HepG2 (cell line): ENCODE data around the gene POU2AF3. TPM values are rescaled to one million over a fixed set of nuclear protein-coding genes. Genes with fewer than 3 reads are reported as not detected.

Experiments
- CREB1 ChIP-seq, 2 experiments: fragments of 450-650 bp in 1 of 2; IDR thresholded peaks; 2 replicates each; pipeline ENCODE4 v1.6.1; 2016 to 2017; ENCODE audit warnings: control low read depth in 1 of 2, mild to moderate bottlenecking in 1 of 2, missing compliant biosample characterization in 1 of 2, missing genetic modification characterization in 1 of 2
- GATAD2A ChIP-seq: IDR thresholded peaks from 2 replicates; pipeline ENCODE4 v1.6.1; 2016
- NONO ChIP-seq, 2 experiments: fragments of 450-650 bp in 1 of 2; sonication (generic) in 1 of 2; formaldehyde crosslinking in 1 of 2; IDR thresholded peaks in 1 of 2; conservative IDR thresholded peaks in 1 of 2; 2 replicates each; pipeline versions ENCODE4 v1.6.1 to v1.8.0; 2017 to 2022; ENCODE audit warnings: mild to moderate bottlenecking in 1 of 2, missing genetic modification reagents in 1 of 2, moderate library complexity in 1 of 2
- RCOR2 ChIP-seq: IDR thresholded peaks from 2 replicates; pipeline ENCODE4 v1.6.1; 2016; ENCODE audit warnings: missing biosample characterization, missing genetic modification reagents
- SNAPC2 ChIP-seq: sonication (generic); formaldehyde crosslinking; IDR thresholded peaks from 2 replicates; pipeline ENCODE4 v1.8.1; 2022; ENCODE audit warnings: mild to moderate bottlenecking, missing genetic modification reagents
- TMF1 ChIP-seq: sonication (generic); formaldehyde crosslinking; IDR thresholded peaks from 2 replicates; pipeline ENCODE4 v1.8.1; 2022; ENCODE audit warnings: low read depth, missing genetic modification reagents
- ZBTB38 ChIP-seq: sonication (generic); formaldehyde crosslinking; IDR thresholded peaks from 2 replicates; pipeline ENCODE4 v1.5.1; 2020; ENCODE audit warnings: mild to moderate bottlenecking, missing genetic modification reagents
- ZMYM3 ChIP-seq: sonication (generic); formaldehyde crosslinking; IDR thresholded peaks from 2 replicates; pipeline ENCODE4 v1.5.1; 2020; ENCODE audit warnings: mild to moderate bottlenecking, missing genetic modification reagents
- ZNF20 ChIP-seq: sonication (generic); formaldehyde crosslinking; IDR thresholded peaks from 2 replicates; pipeline ENCODE4 v1.4.0; 2020; ENCODE audit warnings: mild to moderate bottlenecking, moderate library complexity, missing genetic modification reagents
- ZNF670 ChIP-seq: sonication (generic); formaldehyde crosslinking; IDR thresholded peaks from 2 replicates; pipeline ENCODE4 v1.8.0; 2022; ENCODE audit warnings: mild to moderate bottlenecking, missing genetic modification reagents, borderline replicate concordance
- ZNF687 ChIP-seq: sonication (generic); formaldehyde crosslinking; IDR thresholded peaks from 2 replicates; pipeline ENCODE4 v1.5.1; 2020; ENCODE audit warnings: mild to moderate bottlenecking, missing genetic modification reagents, moderate library complexity
- ZSCAN9 ChIP-seq: IDR thresholded peaks from 2 replicates; pipeline ENCODE4 v1.6.1; 2016; ENCODE audit warnings: borderline replicate concordance
- polyA plus RNA-seq, 8 experiments: library from polyadenylated mRNA; depleted of rRNA in 3 of 8; stranded (reverse) in 7 of 8; unstranded in 1 of 8; fragments of >200 nt; fragmentation: Illumina TruSeq in 4 of 8; extraction: Trizol in 4 of 8; gene quantifications; 2 replicates each; pipeline versions ENCODE4 v1.2.1 to v1.2.3, GENCODE V29; 2011 to 2016; ENCODE audit warnings: low read depth in 4 of 8, missing spikeins in 1 of 8, mixed read lengths in 1 of 8; ENCODE audit not compliant: insufficient read depth in 1 of 8
- total RNA-seq, 5 experiments: library from RNA; depleted of rRNA; stranded (reverse); fragments of >200 nt; fragmentation: Illumina TruSeq; extraction: Trizol; gene quantifications; 2 replicates each; pipeline ENCODE4 v1.2.3, GENCODE V29; 2016; ENCODE audit warnings: low read depth in 1 of 5
- TF ChIP-seq, protein P1 (sequence below): sonication (generic); formaldehyde crosslinking; IDR thresholded peaks from 2 replicates; pipeline ENCODE4 v1.5.1; 2020; ENCODE audit warnings: mild to moderate bottlenecking, missing genetic modification reagents, borderline replicate concordance
- TF ChIP-seq, protein P2 (sequence below): sonication (generic); formaldehyde crosslinking; conservative IDR thresholded peaks from 2 replicates; pipeline ENCODE4 v1.4.0; 2020; ENCODE audit warnings: mild to moderate bottlenecking, missing genetic modification reagents, moderate library complexity

POU2AF3 gene
- total and polyA plus RNA-seq, 2 of the 13 experiments (the other 11 are each of a cell fraction or from before 2014, with no cell fraction given): 7.8 to 71.2 TPM

DNA sequence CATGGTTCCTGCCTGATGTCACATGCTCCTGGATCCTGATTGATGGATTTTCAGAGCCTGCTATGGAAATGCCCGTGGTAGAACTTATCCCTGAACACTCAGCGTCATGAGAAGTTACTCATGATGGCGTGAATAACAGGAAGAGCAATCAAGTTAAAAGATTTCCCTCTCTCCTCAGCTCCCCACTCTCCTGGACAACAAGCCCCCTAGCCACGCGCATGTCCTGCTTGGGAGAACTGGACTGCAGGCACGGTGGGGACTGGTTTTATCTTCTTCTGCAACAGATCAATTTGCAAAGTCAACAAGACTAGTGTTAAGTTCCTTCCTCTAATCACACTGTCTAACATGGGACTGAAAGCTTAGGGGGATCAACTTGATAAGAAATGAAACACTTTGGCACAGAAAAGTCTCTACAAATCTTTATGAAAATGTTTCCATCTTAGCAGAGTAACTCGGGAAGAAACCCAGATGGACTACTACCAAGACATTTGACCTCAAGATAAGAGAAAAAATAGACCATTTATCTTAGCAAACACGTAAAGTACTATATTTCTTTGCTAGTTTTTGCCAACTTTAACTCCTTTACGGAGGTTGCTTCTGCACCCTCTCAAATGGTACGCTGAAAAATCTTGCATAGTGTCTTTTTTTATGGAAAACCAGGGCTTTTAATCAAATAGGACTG lies 53.2 kb downstream of the POU2AF3 start (continued):
- TF ChIP-seq, protein P1, sequence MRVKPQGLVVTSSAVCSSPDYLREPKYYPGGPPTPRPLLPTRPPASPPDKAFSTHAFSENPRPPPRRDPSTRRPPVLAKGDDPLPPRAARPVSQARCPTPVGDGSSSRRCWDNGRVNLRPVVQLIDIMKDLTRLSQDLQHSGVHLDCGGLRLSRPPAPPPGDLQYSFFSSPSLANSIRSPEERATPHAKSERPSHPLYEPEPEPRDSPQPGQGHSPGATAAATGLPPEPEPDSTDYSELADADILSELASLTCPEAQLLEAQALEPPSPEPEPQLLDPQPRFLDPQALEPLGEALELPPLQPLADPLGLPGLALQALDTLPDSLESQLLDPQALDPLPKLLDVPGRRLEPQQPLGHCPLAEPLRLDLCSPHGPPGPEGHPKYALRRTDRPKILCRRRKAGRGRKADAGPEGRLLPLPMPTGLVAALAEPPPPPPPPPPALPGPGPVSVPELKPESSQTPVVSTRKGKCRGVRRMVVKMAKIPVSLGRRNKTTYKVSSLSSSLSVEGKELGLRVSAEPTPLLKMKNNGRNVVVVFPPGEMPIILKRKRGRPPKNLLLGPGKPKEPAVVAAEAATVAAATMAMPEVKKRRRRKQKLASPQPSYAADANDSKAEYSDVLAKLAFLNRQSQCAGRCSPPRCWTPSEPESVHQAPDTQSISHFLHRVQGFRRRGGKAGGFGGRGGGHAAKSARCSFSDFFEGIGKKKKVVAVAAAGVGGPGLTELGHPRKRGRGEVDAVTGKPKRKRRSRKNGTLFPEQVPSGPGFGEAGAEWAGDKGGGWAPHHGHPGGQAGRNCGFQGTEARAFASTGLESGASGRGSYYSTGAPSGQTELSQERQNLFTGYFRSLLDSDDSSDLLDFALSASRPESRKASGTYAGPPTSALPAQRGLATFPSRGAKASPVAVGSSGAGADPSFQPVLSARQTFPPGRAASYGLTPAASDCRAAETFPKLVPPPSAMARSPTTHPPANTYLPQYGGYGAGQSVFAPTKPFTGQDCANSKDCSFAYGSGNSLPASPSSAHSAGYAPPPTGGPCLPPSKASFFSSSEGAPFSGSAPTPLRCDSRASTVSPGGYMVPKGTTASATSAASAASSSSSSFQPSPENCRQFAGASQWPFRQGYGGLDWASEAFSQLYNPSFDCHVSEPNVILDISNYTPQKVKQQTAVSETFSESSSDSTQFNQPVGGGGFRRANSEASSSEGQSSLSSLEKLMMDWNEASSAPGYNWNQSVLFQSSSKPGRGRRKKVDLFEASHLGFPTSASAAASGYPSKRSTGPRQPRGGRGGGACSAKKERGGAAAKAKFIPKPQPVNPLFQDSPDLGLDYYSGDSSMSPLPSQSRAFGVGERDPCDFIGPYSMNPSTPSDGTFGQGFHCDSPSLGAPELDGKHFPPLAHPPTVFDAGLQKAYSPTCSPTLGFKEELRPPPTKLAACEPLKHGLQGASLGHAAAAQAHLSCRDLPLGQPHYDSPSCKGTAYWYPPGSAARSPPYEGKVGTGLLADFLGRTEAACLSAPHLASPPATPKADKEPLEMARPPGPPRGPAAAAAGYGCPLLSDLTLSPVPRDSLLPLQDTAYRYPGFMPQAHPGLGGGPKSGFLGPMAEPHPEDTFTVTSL: peak; percentile 74; the same call in 1 of the 2 replicates
- peak; percentile 89 for TF ChIP-seq ZBTB38
- TF ChIP-seq ZNF20: no peak
- TF ChIP-seq, protein P2, sequence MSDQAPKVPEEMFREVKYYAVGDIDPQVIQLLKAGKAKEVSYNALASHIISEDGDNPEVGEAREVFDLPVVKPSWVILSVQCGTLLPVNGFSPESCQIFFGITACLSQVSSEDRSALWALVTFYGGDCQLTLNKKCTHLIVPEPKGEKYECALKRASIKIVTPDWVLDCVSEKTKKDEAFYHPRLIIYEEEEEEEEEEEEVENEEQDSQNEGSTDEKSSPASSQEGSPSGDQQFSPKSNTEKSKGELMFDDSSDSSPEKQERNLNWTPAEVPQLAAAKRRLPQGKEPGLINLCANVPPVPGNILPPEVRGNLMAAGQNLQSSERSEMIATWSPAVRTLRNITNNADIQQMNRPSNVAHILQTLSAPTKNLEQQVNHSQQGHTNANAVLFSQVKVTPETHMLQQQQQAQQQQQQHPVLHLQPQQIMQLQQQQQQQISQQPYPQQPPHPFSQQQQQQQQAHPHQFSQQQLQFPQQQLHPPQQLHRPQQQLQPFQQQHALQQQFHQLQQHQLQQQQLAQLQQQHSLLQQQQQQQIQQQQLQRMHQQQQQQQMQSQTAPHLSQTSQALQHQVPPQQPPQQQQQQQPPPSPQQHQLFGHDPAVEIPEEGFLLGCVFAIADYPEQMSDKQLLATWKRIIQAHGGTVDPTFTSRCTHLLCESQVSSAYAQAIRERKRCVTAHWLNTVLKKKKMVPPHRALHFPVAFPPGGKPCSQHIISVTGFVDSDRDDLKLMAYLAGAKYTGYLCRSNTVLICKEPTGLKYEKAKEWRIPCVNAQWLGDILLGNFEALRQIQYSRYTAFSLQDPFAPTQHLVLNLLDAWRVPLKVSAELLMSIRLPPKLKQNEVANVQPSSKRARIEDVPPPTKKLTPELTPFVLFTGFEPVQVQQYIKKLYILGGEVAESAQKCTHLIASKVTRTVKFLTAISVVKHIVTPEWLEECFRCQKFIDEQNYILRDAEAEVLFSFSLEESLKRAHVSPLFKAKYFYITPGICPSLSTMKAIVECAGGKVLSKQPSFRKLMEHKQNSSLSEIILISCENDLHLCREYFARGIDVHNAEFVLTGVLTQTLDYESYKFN (CRISPR knock-in tag): peak; percentile 68; the same call in 1 of the 2 replicates
- peak; percentile 15; the same call in 1 of the 2 replicates for TF ChIP-seq ZNF687 (CRISPR knock-in tag)
- no peak for TF ChIP-seq TMF1 (CRISPR knock-in tag)
- no peak for TF ChIP-seq SNAPC2
- 0 out of 2 replicates have a peak, but pooled peaks have one; percentile 31 for TF ChIP-seq RCOR2 (CRISPR knock-in tag)
- TF ChIP-seq ZSCAN9 (CRISPR knock-in tag): no peak
- TF ChIP-seq ZMYM3 (CRISPR knock-in tag): 0 out of 2 replicates have a peak, but pooled peaks have one; percentile 14
- peak; percentile 56 for TF ChIP-seq GATAD2A (CRISPR knock-in tag)
- no peak for TF ChIP-seq ZNF670 (CRISPR knock-in tag)
- no peak for TF ChIP-seq CREB1 (IDR thresholded peaks at IDR 0.05)
- TF ChIP-seq CREB1 (CRISPR knock-in tag; IDR thresholded peaks at IDR 0.05): peak; percentile 58
- no peak for TF ChIP-seq NONO (IDR thresholded peaks at IDR 0.05)
- TF ChIP-seq NONO (CRISPR knock-in tag; conservative IDR thresholded peaks at IDR 0.05): 0 out of 2 replicates have a peak, but pooled peaks have one; percentile 26
